GM12878 (cell line): Measurements from ENCODE around the gene EFNB2.

Source experiments
- CBX3 ChIP-seq: fragments of 200-600 bp; sonication (generic); IDR thresholded peaks from 2 replicates; pipeline ENCODE4 v1.6.1; 2016; ENCODE audit warnings: low read depth, borderline replicate concordance
- GABPA ChIP-seq: IDR thresholded peaks from 2 replicates; pipeline ENCODE4 v1.6.1; 2014; ENCODE audit warnings: antibody characterized with exemption, low read depth, mild to moderate bottlenecking, inconsistent platforms
- POLR2AphosphoS5 ChIP-seq: IDR thresholded peaks from 2 replicates; pipeline ENCODE4 v1.6.1; 2011; ENCODE audit warnings: mild to moderate bottlenecking, low read length, inconsistent platforms
- YY1 ChIP-seq: IDR thresholded peaks from 2 replicates; pipeline ENCODE4 v1.6.1; 2011; ENCODE audit warnings: low read depth, mild to moderate bottlenecking, low read length

GRCh38 chr13:106455190-106455589, 80.3 kb downstream of the EFNB2 start:
- no peak for TF ChIP-seq POLR2AphosphoS5
- no peak for TF ChIP-seq CBX3
- no peak for TF ChIP-seq YY1
- TF ChIP-seq GABPA, result no peak
